GM19372 (cell line): Measurements from ENCODE around the gene HES7.

Source experiments
- ATAC-seq: cut with Tn5 transposase; IDR thresholded peaks from one replicate; pipeline ENCODE4 v1.9.1; 2021; ENCODE audit warnings: mild to moderate bottlenecking, low read depth, moderate library complexity; ENCODE audit not compliant: unreplicated experiment

Gene HES7

GRCh38 chr17:8155996-8156245 is 32.0 kb upstream of the HES7 start:
- no peak for ATAC-seq

DNA sequence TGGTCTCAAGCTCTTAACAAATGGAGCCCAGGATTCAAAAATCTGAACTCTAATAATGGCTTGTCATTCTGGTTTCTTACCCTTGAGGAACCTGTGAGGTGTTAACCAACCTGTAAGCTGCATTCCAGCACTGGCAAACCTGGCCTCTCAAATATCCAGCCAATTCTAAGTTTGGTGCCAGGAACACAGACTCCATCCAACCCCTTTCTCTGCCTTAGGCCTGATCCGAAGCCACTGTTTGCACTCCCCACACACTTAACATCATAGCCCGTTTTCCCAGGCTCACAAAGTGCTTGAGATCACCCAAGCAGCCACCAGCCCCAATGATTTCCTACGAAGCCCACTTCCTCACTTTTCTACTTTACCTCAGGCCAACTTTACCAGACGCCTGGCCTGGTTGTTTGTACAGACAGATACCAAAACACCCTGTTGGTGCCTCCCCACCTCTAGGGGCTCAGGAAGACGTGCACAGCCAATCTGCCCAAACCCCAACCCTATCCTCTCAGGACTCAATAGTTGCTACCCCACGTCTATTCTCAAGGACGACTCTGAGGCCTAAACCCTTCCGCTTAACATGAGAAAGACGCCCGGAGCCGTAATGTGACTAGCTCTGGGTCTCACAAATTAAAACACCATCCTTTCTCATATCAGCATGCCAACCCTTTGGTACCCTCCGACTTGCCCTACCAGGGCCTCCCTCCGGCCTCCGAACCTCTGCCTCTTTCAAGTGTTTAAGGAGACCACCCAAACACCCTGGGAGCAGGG is 31.5 kb upstream of the HES7 start:
- no peak for ATAC-seq

GRCh38 chr17:8154608-8155155 is 30.8 kb upstream of the HES7 start:
- no peak for ATAC-seq

- ATAC-seq, result no peak
Observed at GRCh38 chr17:8153957-8154607, 30.2 kb upstream of the HES7 start.

DNA sequence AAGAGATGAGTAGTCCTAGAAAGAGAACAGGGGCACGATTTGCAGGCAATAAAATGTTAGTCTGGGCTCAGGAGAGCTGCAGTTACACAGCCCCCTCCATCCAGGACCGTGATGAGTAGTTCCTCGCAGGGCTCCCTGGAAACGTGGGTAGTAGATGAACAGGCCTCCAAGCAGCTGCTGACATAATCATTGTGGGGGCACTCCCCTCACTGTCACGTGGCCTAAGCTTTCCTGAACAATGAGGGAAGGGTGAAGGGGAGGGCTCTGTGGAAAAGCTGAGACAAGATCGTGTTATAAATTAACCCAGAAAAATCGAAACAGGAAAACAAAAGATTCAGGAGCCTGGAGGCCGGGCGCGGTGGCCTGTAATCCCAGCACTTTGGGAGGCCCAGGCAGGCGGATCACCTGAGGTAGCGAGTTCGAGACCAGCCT is 29.6 kb upstream of the HES7 start:
- ATAC-seq, result no peak

- no peak for ATAC-seq
Observed at GRCh38 chr17:8153031-8153451, 29.1 kb upstream of the HES7 start.

GRCh38 chr17:8152112-8152775 is 28.3 kb upstream of the HES7 start, which contains the start of gene PER1:
Gene PER1, minus strand, starts transcription at chr17:8152404. Its CDS starts 1,698 bp downstream, at chr17:8150706.
- ATAC-seq, result no peak

GRCh38 chr17:8151641-8152111 is 27.8 kb upstream of the HES7 start:
- no peak for ATAC-seq

DNA sequence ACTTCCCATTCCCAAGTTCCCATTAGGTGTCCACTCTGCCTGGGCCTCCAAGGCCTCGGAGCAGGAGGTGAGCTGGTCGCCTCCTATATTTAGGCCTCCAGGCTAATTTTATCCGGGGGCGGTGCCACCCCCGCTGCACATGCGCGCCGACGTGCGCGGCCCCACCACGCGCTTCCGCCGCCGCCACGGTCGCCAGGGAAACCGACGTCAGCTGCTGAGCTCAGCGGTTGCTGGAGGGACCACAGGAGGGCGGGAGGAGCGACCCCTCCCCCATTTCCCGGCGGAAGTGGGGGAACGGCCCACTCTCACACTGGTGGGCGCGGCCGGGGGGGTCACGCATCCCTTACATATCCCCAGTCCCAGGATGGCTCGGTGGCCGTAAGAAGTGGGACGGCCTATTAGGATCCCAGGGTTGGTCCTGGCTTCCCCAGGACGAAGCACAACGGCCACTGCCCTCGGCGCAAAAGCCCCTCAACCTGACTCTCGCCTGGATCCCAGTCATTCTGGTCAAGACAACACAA is 27.3 kb upstream of the HES7 start:
- ATAC-seq, result peak; percentile 57

DNA sequence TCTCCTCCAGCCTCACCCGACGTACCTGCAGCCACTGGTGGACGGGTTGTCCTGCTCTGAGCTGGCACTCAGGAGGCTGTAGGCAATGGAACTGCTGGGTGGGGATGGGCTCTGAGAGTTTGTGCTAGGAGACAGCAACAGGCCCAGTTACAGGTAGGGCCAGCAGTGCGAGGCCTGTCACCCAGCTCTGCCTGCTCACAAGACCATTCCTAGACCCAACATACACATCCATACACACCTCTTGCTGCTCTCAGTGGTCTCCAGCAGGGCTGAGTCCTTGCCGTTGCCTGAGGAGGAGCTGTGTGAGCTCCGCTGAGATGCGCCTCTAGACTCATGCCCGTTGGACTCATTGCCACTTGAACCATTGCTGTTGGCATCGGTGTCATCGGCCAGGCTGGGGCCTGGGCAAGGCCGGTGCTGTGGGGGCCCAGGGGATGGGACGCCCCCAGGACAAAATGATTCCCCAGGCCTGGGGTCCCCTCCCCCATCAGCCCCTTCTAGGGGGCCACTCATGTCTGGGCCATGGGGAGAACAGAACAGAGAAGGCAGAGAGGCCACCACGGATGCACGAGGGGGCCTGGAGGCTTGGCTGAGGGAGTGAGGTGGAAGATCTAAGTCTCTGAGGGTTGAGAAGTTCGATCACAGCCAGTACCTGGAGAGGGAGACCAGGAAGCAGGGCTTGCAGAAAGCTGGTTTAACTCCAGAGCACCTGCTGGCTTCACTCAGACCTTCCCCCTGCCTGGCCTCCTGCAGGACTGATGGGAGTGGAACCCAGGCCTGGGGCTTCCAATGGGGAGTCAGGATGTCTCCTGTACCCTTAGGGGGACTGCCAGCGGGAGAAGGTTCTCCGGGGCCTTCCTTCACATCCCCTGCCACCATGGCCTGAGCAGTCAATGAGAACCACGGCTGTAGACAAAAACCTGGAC is 26.6 kb upstream of the HES7 start:
- no peak for ATAC-seq

DNA sequence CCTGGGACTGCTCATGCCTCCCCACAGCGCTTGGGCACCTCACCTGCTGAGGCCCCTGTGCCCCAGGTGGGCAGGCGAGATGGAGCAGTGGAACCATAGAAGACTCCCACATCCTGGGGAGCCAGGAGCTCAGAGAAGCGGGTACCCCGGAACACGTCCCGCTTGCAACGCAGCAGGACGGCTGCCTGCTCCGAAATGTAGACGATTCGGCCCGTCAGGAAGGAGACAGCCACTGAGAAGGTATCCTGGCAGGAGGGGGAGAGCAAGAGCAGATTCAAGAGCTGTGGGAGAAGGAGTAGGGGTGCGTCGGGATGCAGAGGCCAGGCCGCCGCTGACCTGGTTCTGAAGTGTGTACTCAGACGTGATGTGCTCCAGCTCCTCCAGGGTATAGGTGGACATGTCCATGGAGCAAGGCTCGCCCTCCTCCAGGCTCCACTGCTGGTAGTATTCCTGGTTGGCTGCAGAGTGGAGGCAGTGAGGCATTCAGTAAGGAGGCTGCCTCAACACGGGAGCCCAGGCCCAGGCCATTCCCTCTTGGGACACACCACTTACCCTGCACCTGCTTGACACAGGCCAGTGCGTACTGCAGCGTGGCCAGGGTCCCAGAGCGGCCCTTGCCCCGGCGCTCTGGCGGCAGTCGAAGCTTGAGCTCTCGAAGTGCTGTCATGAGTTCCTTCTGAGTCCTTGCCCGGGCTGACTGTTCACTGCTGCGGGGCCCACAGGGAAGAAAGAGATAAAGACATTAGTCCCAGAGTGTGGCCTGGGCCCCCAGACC is 25.7 kb upstream of the HES7 start:
- no peak for ATAC-seq

DNA sequence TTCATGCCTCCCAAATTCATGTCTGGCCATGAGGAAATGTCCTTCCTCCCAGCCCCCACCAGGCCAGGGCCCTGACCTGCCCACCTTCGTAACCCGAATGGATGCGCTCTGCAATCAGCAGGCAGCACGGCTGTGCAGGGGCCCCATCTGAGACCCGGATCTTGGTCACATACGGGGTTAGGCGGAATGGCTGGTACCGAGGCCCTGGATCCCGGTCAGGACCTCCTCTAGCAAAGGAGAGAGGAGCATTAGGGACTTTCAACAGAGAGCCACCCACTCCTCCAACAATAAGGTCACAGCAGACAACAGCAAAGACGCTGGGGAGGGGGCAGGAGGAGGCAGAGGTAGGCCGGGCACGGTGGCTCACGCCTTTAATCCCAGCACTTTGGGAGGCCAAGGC is 24.7 kb upstream of the HES7 start:
- ATAC-seq, result no peak

GRCh38 chr17:8147805-8148404 is 24.0 kb upstream of the HES7 start:
- ATAC-seq, result no peak

DNA sequence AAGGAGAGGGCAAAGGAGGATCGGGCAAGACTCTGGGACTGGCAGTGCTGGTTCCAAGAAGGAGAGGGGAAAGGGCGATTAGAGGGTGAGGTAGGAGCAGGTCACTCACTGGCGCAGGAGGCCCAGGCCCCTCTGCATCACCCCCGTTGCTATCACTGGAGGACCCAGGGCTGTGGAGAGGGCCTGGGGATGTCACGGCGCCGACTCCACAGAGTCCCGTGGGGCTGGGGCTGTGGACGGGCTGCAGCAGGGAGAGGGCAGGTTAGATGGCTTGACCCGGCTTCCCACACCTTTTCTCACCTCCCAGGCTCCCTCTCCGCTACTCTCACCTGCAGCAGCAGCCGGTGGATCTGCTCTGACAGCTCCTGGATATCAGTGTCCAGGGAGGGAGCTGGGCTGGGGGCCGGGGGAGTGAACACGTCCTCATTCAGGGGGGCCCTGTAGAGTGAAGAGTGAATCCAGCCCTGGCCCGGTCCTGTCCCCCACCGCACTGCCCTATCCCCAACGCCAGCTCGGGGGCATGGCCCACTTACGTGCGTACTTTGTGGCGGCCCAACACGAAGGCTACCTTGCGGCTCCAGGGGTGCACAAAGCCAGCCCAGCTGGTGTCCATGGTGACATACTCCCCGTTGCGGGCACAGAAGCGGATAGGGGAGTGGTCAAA is 23.4 kb upstream of the HES7 start:
- ATAC-seq, result no peak

DNA sequence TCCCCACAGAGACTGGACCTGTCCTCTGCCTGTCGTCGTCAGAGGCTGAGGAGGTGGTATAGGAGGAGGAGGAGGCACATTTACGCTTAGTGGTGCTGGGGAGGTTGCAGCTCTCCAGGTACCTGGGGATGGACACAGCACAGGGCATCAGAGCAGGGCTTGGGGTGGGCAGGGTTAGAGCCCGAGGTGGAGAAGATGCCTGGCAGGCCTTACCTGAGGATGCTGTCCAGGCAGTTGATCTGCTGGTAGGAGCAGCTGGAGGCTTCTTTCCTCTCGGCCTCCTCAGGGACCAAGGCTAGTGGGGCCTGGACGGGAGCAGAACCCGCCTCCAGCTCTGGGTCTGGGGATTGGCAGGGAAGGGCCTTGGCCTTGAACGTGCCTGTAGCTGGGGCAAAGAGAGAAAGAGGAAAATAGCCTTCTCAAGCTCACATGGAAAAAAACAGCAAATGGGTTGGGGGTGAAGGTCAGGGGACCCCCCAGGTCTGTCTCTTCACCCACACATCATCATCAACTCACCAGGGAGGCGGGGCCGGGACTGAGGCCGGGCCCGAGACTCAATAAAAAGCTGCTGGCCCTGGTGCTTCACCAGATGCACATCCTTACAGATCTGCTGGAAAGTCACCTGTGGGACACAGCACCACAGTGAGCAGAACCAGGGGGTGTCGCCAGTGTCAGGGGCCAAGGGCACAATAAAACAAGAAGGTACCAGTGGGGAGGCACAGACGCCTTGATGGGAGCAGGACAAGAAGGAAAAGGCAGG is 22.7 kb upstream of the HES7 start:
- ATAC-seq, result no peak

DNA sequence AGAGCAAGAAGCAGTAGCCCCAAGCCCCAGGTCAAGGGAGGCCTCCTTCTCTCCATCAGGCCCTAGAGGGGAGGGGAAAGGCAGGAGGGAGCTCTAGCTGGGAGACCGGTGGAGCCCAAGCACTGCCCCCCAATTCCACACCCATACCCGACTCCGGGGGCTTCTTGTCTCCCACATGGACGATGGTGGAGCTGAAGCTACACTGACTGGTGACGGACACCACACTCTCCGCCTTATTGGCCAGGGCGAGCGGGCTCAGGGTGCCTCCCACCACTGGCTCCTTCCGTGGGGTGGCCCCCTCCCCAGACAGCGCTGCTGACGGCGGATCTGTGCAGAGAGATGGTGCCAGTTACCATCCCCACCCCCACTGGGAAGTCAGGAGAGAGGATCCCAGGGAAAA is 21.9 kb upstream of the HES7 start:
- no peak for ATAC-seq

DNA sequence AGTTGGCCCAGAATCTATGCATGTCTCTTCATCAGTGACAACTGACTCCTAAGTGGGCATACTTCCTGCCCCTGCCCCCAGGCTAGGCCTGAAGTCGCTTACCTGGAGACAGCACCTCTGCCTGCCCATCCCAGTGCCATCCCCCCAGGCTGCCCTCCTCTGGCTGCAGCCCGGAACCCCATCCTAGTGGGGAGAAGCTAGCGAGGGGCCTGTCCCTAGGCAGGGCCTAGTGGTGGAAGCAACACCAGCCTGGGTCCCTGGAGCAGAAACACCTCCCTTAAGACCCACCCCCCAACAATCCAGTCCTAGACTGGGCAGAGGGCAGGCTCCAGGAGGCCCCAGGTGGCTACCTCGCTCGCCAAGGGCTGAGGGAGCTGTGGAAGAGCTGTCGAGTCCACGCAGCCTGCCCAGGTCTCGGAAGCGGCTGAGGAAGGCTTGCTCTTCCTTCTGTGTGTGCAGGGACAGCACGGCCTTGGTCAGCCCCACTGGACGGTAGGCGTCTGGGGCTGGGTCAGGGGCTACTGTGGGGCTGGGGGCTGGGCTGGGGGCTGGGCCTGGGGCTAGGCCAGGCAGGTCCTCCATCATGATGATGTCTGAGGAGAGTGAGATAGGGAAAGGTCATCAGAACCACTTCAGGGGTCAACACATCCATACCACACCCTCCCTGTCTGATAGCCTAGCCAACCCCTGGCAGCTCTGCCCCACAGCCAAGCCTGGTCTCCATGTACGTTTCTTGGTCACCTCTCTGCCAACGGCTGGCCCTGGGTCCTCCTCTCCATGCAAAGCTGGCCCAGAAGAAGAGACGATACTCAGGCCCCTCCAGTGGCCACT is 20.7 kb upstream of the HES7 start:
- ATAC-seq, result no peak
